ENCODE data around the gene RPS6KA6.

RPS6KA6 gene

DNA sequence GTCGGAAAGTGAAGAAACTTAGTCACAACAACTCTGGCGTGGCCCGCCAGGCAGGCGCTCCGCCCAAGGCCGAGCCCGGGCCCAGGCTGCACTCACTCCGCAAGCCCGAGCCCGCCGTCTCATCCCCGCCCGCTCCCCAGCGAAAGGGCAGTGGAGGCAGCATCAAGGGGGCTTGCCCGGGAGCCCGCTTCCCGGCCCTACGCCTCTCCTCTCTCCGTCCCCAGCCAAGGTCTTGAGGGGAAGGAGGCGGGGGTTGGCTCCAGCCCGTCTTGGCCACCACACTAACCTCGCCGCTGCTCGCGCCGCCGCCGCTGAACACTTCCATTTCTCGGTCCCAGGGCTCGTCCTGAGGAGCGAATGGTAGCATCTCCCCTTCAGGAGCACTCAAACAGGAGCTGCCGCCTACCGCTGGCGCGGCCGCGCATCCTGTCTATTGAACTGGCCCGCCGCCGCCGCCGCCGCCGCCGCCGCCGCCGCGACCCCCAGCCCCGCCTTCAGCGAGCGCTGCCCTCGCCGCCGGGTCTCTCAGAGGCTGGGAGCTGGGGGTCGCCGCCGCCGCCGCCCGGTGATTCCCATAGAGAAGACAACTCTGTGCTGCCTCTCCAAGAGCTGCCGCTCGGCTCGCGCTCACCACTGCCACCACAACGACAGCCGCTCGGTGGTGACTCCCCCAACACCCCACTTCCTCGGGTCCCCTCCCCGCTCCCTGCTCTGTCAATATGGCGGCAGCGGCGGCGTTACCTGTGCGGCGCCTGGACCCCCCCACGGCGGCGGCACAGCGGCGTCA is at the start of gene RPS6KA6:
Gene RPS6KA6, minus strand, starts transcription at position 667 of the 787 bp plus-strand sequence. Its CDS starts 300 bp downstream, at position 367.
- TF ChIP-seq, protein P1, sequence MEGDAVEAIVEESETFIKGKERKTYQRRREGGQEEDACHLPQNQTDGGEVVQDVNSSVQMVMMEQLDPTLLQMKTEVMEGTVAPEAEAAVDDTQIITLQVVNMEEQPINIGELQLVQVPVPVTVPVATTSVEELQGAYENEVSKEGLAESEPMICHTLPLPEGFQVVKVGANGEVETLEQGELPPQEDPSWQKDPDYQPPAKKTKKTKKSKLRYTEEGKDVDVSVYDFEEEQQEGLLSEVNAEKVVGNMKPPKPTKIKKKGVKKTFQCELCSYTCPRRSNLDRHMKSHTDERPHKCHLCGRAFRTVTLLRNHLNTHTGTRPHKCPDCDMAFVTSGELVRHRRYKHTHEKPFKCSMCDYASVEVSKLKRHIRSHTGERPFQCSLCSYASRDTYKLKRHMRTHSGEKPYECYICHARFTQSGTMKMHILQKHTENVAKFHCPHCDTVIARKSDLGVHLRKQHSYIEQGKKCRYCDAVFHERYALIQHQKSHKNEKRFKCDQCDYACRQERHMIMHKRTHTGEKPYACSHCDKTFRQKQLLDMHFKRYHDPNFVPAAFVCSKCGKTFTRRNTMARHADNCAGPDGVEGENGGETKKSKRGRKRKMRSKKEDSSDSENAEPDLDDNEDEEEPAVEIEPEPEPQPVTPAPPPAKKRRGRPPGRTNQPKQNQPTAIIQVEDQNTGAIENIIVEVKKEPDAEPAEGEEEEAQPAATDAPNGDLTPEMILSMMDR (IDR thresholded peaks at IDR 0.05), result no peak
- peak within 1 kb of the TSS; percentile 77 for H3K4me3 ChIP-seq
- H3K27ac ChIP-seq, result peak within 1 kb of the TSS; percentile 53 to 82
- DNase-seq (ENCODE audit: low spot score), result peak; percentile 71

DNA sequence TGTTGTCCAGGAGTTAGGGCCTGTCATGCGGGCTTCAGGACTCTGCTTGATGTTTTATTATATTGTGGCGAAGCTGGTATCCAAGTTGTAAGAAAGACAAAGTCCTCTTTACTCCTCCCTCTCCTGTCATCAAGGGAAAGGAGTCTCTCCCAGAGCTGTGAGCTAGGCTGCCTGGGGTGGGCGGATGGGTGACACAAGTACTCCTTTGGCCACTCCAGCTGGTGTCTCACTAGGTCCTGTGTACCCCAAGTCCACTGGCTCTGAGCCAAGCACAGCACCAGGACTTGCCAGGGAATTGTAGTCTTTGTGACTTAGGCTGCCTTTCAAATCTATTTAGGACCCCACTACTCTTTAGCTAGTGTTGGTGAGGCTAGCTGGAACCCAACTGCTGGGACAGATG is 36.7 kb upstream of the RPS6KA6 start:
- H3K4me3 ChIP-seq, result no peak overlapping the region
- TF ChIP-seq, protein P1 (IDR thresholded peaks at IDR 0.05), result no peak
- no peak overlapping the region for H3K27ac ChIP-seq
- DNase-seq (ENCODE audit: low spot score), result no peak

DNA sequence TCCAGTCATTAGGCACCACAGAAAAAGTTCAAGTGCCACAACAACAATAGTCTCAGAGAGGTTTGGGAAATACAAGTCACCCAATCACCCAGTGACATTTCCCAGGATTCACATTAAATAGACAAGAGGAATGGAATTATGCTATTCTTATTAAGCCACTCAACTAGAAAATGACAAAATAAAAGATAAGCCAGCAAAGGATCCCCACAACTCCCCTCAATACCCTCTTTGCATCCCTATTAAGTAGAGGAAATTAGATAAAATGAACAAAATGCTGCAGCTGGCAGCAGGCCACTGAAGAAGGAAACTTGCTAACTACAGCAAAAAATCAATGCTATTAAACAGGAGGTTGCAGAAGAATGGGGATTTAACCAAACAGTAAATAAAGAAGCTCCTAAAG is 35.3 kb upstream of the RPS6KA6 start:
- no peak for DNase-seq (ENCODE audit: low spot score)
- Histone ChIP-seq H3K27ac (no peak overlapping the region), H3K4me3 (no peak overlapping the region)
- TF ChIP-seq, protein P1 (IDR thresholded peaks at IDR 0.05), result no peak

DNA sequence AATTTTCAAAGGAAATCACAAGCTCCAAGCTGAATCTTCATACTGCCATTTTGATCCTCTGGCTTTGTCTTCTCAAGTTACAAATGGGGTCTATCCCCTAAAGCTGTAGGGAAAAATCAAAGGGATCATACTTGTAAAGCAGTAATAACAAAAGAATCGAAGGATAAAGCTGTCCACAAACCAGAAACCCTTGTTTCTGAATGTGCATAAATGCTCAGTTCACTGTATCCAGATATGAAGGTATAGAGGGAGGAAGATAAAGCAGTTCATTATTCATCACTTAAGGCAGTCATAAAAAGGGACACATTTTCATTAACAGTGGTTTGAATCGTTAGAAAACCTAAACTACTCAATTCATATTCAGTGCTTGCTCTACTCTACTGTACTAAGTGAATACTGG is 33.2 kb upstream of the RPS6KA6 start:
- DNase-seq (ENCODE audit: low spot score), result no peak
- Histone ChIP-seq H3K4me3 (no peak overlapping the region), H3K27ac (no peak overlapping the region)
- TF ChIP-seq, protein P1 (IDR thresholded peaks at IDR 0.05), result no peak

DNA sequence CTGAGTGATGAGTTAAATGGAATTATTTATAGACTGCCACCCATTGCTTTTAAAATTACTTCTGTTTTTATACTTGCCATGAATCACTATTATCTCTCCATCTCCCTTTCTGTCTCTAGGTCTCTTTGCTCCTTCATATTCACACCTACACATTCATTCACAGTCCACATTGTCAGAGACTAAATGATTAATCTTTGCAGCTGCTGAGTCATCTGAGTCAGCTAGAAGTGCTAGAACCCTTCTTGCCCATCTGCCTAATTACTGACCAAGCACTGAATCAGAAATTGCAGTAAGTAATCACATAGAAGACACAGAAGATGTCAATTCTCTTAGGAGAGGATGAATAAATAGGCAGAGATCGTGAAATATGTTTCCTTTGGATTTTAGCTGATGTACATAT is 31.6 kb upstream of the RPS6KA6 start:
- TF ChIP-seq, protein P1 (IDR thresholded peaks at IDR 0.05), result no peak
- Histone ChIP-seq H3K27ac (no peak overlapping the region), H3K4me3 (no peak overlapping the region)
- DNase-seq (ENCODE audit: low spot score), result no peak

DNA sequence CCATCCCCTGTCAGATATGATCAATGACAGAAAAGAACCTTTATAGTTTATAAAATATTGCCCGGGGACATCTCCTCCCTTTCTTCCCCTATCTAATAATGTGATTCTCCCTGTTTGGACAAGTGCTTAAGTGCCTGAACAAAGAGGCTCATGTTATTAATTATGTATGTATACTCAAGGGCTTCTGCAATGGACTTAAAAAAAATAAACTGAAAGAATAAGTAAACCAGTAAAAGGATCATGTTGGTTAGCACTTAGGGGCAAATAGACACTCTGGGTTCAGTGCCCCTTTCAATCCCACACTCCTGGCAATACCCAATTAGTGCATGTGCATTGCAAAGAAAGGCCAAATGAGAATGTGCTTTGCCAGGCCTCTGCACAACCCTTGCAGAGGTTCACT is 30.7 kb upstream of the RPS6KA6 start:
- no peak for DNase-seq (ENCODE audit: low spot score)
- TF ChIP-seq, protein P1 (IDR thresholded peaks at IDR 0.05), result no peak
- H3K4me3 ChIP-seq, result no peak overlapping the region
- H3K27ac ChIP-seq, result no peak overlapping the region

DNA sequence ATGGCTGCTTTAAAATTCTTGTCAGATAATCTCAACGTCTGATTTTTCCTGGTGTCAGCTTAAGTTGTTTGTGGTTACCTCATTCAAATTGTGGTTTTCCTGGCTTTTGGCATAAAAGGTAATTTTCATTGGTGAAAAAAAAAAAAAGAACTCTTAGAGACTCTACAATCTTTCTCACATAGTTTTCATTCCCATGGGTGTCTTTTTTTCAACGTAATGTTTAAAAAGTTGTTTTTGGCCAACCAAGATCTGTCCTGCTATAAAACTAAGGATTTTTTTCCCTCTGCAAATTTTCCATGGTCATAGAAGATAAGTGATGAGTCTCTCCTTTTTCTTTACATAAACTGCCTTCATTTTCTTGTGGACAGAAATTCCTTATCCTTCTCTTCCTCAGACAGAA is 28.9 kb upstream of the RPS6KA6 start:
- H3K4me3 ChIP-seq, result no peak overlapping the region
- TF ChIP-seq, protein P1 (IDR thresholded peaks at IDR 0.05), result no peak
- H3K27ac ChIP-seq, result no peak overlapping the region
- no peak for DNase-seq (ENCODE audit: low spot score)

Data from coronary artery (tissue), 2 donors.